ENCODE results near the gene PTPRM.

PTPRM gene

DNA sequence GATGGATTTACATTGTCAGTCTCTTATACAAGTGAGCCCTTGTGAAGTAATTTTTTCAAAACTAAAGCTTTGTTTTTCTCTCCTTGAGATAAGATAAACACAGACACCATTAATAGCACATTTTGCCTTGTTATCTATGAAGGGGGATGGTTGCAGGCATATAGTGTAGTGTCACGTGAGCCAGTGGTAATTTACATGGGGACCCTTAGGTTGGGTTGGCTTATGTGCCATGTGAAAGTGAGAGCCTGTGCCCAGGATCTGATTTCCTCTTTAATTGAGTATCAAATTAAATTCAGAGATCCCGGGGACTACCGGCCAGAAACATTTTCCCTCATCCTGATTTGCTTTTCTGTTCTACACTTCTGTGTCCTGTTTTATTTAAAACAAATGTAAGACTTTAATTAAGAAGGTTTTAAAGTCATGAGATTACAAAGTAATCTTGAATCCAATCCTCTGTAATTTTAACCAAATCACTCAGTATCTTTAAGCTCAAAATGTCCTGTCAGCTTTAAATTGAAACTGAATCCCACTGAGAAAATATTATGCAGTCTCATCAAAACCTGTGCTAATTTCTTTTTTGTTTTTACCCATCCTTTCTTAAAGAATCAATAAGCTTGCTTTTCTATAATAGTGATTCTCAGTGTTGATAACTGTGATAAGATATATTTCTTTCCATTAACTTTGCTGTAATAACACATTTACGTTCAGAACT lies 63.8 kb downstream of the PTPRM start:
- DNase-seq: no peak

DNA sequence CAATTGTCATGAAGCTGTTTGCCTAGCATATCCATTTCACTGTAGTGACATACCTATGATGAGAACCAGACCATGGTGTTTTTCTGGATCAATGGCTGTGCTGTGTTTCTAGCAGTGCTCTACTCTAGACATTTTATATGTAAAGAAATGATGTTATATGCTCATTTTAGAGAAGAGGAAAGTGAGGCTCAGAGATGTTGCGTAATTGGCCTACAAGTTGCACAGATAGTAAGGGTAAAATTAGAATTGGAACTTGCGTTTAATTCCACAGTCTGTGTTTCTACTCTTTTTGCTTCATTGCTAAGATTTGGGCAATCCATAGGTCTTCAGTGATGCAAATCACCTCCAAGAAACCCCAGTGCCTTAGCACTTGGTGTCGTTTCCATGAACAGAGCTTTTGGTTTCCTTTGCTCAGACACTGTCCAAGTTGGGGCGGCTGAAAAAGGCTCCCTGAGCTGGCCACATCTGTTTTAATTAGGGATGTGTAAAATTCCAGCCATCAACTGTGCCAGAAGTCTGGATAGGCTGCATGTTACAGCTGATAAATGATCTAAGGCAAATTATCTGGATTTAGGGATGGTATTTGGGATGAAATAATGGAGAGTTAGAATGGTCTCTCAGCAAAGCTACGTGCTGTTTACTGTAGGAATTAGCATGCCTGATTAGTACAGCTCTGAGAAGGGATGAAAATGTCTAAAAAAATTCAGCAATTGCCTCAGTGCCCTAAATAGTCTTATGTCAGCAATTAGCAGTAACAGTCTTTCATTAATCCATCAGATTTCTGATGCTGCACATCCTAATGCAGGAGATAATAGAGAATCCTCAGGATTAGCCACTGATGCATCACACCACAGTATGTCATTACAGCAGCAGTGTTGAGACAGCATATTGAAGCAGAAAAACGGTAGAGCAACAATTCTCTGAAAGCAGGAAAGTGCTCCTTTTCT lies 65.3 kb downstream of the PTPRM start:
- no peak for DNase-seq

DNA sequence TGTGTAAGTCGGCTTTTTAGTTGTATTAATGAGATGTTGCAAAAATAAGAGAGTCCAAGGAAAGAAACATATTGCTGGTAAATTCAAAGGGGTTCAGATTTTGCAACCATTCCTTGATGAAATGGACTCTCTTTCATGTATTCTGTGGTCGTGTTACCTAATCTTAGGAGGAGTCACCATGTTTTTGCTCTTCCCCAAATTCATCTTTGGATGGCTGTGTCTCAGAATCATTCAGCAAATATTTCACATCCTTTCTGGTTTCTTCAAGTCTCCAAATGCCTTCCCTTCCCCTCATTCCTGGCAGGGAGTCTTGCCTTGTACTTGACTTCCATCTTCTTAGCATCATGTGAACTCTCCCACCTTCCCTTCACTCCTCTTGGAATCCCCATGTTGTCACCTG lies 66.1 kb downstream of the PTPRM start:
- DNase-seq: no peak

DNA sequence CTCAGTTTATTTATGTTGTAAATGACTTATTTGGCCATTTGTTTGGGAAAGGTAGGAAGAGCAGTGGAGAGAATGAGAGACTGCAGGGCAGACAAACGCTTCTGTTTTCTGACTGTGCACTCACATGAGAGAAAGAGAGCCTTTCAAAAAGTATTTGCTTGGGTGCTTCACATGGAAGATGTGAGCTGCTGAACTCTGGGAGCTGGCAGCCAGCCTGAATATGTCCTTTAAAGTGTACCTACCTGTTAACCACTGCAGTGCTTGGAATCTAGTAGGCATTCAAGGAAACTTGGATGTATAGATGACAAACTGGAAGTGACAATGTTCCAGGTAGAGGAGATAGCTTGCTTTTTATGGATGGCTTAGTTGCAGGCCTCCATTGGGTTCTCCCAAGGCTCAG lies 68.8 kb downstream of the PTPRM start:
- DNase-seq: no peak

DNA sequence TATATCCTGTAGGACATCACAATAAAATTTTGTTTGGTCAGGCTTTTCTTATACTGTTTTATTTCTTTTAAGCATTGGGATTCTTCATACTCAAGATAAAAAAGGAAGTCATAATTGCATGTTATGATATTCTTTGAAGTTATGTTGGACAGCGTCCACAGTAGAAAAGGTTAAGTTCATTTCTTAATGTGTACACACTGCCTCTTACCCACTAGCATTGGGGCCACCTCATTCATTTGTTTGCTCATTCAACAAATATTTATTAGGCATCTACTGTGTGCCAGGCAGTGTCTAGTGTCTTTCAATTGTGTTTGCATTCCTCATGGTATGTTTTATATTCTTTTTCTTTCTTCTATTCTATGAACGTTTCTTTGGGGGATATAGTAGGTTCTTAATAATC lies 70.2 kb downstream of the PTPRM start:
- no peak for DNase-seq

DNA sequence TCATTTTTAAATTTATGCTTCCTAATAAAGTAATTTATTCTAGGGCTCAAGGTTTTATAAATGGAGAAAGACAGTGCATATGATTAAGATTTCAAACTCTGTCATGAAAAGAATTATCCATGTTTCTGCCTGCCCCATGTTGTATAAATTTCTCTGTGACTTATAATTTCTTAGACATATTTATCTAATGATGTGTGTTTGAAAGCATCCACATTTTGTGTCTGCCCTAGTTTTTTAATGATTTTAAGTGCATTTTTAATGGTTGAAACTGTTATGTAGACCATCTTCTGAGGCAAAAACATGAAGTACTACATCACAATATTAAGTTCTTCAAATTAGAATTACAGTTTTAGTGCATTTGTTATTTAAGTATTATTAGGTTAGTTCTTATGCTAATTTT lies 71.2 kb downstream of the PTPRM start:
- no peak for DNase-seq

DNA sequence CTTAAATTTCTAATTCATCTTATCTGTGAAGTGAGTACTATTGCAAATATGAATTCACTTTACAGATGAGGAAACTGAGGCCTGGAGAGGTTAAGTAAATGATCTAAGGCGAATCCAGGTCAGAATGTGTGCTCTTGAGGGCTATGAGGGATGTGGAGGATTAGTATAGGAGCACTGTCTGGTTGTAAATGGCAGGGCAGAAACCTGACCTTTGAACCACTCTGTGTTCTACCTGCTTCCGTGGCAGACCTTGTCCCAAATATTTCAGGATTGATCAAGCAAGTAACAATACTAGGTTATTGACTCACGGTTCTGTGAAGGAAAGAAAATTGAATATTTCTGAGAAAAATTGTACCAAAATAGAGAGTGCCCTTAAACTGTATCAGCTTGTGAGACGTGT lies 74.7 kb downstream of the PTPRM start:
- no peak for DNase-seq

DNA sequence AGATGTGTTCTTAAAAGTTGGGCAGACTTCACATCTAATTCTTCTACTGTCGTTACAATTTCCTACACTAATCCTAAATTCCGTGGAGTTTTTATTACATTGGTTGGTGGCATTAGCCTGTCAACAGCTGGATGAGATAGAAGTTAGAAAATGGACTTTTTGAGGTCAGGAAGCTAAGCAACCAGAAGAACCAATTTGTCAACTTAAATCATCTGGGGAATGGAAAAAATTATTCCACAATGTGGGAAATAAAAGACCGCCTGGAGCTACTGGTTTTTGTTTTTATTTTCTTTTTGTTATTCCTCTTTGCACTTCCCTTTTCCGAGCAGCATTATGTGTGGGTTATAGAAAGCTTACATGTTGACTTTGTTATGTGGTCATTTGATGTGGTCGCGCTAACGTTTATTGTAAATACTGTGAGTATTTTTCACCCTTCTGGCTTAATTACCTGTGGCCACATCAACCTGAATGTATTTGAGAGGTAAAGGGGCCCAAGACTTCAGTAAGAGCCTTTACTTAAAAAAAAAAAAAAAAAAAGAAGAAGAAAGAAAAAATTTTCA lies 75.3 kb downstream of the PTPRM start:
- no peak for DNase-seq

DNA sequence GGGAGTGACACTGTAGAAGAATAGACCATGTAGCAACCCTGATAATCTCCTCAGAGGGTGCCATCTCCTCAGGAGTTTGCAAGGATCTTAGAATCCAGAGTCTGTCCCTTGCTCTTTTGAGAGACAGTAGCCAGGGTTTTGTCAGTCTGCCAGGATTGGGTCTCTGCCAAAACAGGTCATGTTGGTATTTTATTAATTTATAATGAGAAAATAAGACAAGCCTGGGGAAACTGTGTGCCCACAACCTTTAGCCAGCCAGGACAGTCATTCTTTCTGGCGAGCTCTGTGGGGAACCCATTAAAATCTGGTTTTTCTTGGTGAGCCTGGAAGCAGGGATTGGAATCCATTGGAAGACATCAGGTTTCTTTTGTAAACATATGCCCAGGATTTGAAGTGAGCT lies 78.6 kb downstream of the PTPRM start:
- DNase-seq: no peak

DNA sequence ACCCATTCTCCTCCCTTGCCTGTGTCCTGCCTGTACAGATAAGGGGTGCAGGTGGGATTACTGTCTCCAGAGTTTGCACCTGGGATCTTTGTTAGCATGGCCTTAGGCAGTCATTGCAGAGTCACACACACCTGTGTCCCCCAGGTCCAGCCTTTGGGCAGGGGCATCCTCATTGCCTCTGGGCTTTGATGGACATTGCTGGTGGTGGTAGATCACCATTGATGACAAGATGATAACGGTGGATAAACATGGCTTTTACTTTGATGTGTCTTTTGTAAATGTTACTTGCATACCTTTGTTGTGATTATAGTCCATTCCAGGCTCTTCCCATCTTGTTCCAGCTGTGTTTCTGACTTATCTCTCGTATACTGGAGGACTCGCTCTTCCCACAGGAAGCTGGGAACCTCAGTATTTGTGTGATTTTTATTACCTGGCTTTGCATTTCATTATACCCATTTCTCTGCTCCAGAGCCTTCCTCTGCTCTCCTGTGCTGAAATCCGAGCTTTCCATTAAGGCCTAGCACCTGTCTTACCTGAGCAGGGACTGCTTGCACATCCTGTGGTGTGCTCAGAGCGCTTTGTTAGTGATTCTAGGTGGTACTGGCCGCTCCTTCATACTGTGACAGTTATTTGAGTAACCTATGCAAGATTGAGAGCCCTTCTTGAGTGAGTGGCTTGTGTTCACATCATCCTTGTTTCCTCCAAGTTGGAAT lies 79.2 kb downstream of the PTPRM start:
- DNase-seq: no peak

DNA sequence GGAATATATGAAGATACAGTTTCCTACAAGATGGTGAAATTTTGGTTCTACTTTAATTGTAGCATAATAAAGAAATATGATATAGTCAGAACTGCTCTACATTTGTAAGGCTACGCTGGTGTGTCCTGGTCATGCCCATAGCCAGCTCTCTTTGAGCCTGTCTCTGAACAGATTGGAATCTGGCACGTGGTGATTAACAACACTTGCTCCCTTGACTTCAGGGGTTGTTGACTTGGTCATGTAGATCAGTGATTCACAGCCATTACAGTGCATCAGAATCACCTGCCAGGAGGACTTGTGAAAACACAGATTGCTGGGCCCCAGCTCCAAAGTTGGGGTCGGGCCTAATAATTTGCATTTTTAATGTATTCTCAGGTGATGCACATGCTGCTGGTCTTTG lies 80.4 kb downstream of the PTPRM start:
- no peak for DNase-seq

DNA sequence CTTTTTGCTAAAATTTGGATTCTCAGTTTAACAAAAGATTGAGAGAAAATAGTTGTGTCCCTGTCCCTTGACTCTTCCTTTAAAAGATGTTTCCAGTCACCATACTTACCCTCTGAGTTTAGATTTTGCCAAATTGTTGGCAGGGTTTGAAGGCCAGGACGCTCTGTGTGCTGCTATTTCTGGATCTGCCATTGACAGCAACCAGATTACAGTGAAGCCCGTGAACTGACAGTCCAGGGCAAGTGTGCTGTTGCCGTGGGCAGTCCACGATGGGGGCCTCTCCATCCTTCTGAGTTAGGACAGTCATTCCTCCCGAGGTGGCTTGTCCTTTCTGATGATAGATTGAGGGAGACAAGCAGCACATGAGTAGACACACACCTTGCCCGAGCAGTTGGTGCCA lies 89.9 kb downstream of the PTPRM start:
- no peak for DNase-seq

DNA sequence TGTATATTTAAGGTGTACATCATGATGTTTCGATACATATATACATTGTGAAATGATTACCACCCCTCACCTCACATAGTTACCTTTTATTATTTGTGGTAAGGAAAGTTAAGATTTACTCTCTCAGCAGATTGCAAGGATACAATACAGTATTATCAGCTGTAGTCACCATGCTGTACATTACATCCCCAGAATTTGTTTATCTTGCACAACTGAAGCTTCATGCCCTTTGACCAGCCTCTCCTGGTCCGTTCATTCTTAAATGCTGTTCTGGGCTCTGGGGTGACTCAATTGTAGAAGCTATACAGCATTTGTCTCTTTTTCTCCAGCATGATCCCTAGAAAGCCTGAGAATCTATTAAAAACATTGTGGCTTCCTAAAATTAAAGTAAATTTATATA lies 90.8 kb downstream of the PTPRM start:
- no peak for DNase-seq

DNA sequence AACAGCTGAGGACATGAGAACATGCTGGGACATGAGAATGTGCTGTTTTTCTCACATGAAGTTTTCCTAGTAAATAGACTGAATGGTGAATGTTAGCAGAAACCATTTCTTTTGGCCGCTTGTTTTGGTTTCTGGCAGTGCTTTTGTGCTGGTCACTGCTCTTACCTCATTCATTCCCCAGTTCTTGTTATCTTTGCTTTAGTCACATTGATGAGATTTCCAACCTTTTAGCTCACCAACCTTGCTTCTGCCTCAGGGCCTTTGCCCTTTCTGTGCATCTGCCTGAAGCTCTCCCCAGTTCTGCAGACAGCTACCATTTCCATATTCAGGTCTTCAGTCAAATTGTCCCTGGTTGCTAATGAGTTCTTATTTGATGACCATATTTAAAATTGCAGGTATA lies 91.6 kb downstream of the PTPRM start:
- DNase-seq: no peak

DNA sequence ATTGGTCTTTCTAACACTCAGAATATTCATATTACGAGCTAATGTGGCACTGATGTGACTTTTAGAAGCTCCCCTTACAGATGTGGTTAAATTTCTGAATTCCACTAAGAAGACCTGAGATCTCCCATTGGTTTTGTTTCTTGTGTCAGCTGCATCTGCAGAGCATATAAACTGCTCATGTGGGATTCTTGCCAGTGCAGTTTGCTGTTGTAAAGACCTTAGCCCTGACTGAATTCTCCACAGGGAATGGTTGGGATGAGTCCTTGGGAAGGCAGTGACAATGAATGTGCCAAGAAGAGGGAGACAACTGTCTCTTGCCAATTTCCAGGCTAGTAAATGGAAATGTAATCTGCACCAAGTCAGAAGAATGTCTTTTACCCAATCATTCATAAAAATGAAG lies 94.1 kb downstream of the PTPRM start:
- no peak for DNase-seq

DNA sequence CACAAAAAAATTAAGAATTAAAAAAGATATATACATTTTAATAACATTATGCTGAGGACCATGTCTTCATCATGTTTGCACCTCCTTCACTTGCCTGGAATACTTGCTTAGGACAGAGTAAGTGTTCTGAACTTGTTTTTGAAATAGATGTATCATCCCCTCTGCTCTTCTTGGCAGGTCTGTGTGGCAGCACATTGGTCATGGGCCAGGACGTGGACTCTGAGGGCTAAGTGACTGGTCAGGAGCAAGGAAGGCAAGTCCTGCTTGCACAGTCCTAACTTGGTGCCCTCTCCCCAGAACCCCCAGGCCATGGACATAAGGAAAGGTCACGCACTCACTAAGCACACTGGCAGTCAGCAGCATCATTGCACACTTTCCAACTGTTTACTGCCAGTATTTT lies 95.8 kb downstream of the PTPRM start:
- DNase-seq: no peak

DNA sequence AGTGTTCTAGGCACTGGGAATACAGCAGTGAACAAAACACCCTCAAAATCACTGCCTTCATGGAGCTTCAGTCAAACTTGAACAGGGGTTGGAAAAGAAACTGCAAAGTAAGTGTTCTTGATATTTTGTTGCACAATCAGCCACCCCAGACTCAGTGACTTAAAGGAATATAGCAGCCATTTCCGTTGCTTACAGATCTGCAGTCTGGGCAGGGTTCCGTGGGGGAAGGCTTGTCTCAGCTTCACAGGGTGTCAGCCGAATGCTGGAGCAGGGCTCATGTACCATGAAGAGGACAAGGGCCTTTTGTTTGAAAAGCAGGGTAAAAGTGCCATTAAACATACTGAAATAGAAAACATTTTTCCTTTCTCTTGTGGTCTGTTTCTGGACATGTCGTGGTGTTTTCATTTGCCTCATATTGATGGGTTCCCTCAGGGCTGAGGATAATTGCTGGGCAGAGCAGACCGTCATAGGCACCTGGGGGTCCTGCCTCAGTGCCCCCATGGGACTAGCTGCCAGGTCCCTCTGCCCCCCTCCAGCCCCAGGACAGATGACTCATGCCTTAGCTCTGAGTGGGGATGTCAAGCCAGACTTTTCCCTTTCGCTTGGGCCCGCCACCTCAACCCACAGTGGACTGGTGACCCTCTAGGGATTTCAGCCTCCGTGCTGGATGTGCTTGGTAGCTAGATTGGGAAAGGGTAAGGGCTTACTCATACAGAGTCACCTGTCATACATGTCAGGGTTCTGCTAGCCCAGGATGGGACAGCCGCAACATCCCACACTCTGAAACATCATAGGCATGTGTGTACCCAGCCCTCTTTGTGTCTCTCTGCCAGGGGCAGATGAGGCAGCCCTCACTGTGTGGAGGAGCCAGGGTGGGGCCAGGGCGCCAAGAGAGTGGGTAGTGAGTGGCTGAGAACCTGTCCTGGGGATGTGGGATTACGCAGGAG lies 96.5 kb downstream of the PTPRM start:
- DNase-seq: no peak

DNA sequence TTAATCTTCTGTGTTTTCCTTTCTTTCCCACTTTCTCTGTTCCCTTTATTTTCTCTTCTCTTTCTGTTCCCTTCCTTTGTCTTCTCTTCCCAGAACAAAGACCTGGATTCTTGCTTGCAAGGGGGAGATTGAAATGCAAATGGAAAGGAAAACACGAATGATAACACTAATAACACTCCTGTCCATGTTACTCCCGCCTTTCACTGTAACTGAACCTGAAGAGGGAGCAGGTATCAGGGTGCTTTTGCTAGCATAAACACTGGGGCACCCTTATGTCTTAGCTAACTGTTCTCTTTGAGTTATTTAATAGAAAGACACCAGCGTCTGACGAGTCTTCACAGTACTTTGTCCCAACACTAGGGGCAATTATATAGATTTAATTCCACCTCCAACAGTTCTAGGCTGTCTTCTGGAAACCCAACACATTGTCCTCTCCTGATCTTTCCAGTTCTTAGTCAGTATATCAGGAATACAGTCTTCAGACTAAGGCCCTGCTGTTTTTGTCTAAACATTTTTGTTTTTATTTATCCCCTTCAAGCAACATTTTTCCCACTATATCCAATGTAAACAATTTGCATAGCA lies 99.2 kb downstream of the PTPRM start:
- no peak for DNase-seq

DNA sequence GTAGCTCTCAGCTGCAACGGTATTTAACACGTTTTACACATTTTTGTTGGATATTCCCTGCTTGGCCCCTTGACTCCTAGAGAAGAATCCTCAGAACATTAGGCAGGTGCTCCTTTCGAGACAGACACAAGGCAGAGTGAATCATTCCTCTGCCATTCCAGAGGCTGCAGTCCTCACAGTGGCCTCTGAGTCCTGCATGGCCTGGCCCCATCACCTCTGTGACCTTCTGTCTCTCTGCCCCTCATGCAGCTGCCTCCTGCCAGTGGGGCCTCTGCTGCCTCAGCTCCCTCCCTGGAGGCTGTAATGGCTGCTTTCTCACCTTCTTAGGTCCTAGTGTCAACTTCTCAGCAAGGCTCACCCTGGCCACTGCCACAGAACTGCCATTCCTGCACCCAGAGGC lies 101.3 kb downstream of the PTPRM start:
- DNase-seq: no peak

DNA sequence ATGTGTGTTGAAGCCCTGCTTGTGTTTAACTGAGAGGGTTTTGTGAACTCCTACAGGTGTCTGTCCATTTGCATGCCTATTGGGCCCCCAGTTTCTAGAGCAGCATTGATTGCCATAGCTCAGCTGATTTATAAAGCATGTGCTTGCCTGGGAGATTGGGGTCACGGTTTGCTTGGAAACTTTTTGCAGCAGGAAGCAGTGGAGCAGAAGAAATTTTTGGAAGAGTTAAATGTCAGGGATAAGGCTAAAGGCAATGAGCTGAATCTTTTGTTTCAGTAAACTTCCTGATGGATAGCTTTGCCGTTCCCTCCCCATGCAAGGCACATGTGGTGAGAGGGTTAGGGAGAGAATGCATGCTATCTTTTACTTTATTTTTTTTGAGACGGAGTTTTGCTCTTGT lies 102.2 kb downstream of the PTPRM start:
- DNase-seq: no peak

DNA sequence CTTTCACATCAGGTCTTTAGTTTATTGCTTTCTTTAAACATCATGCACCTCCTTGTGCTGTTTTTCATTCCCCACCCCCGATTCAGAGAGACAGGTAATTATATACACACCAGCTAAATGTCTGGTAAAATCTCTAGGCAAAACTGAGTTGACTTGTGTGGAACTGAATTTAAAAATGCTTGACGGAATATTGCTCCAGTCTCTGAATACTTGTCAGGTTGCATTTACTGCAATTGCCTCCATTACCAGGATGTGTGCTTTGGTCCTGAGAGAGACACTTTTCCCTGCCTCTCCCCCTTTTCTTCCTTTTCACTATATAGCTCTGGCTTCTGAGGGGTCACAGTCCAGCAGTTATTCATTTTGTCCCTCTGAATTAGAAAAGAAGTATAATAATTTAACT lies 104.0 kb downstream of the PTPRM start:
- no peak for DNase-seq

All from inflammatory macrophage treated with lipopolysaccharide for 1 hour (primary cell).